A549 (cell line): ENCODE results near the gene PKN3. TPM values are rescaled to one million over a fixed set of nuclear protein-coding genes. Genes with fewer than 3 reads are reported as not detected.

ENCODE experiments used
- ATAC-seq, 2 experiments: fragments of 200-7000 bp in 1 of 2; fragments of >200 bp in 1 of 2; cut with Nextera tagmentation in 1 of 2; cut with Tn5 transposase in 1 of 2; 3 replicates each; pipeline versions ENCODE4 v1.8.0 to v1.9.1; 2018 to 2020; ENCODE audit warnings: mild to moderate bottlenecking in 1 of 2, moderate library complexity in 1 of 2
- CTCF ChIA-PET: fragments of 300-600 bp; sonication (Branson Sonifier 250); formaldehyde crosslinking; extraction: SDS; loops from one replicate; lab custom pipeline; 2021; ENCODE audit warnings: antibody characterized with exemption, inconsistent platforms; lab: Yijun Ruan, JAX
- POLR2A ChIA-PET: fragments of 350-600 bp; formaldehyde crosslinking; extraction: SDS; loops from one replicate; lab custom pipeline; 2021; ENCODE audit warnings: antibody characterized with exemption, inconsistent platforms; lab: Yijun Ruan, JAX
- DNase-seq, 2 experiments: peaks; one replicate each; pipeline versions ENCODE4 v3.0.0 to v3.0.0-alpha.2; 2011 to 2016; ENCODE audit warnings: low read depth in 1 of 2, low spot score in 1 of 2
- FAIRE-seq: peaks from 2 replicates; lab custom pipeline; 2011; peaks lifted over from hg19 to GRCh38; lab: Jason Lieb, UNC
- H3K27ac ChIP-seq, 2 experiments: fragments of >200 bp; sonication (Bioruptor Twin); formaldehyde crosslinking; 3 replicates each; pipeline ENCODE4 v1.5.1; 2016 to 2017
- H3K4me1 ChIP-seq: fragments of >200 bp; sonication (Bioruptor Twin); formaldehyde crosslinking; 3 replicates; pipeline ENCODE4 v1.6.1; 2016
- H3K4me2 ChIP-seq: fragments of >200 bp; sonication (Bioruptor Twin); formaldehyde crosslinking; 3 replicates; pipeline ENCODE4 v1.6.1; 2016
- H3K4me3 ChIP-seq: fragments of >200 bp; sonication (Bioruptor Twin); formaldehyde crosslinking; 3 replicates; pipeline ENCODE4 v1.5.1; 2016
- H3K9me3 ChIP-seq: fragments of >200 bp; sonication (Bioruptor Twin); formaldehyde crosslinking; 3 replicates; pipeline ENCODE4 v1.6.1; 2016
- BHLHE40 ChIP-seq: IDR thresholded peaks from 2 replicates; pipeline ENCODE4 v1.6.1; 2012; ENCODE audit warnings: low read depth, low read length, inconsistent platforms
- CBX2 ChIP-seq: fragments of 200-600 bp; sonication (generic); IDR thresholded peaks from 2 replicates; pipeline ENCODE4 v1.6.1; 2016; ENCODE audit warnings: low read depth, mild to moderate bottlenecking, borderline replicate concordance
- CBX8 ChIP-seq: fragments of 200-600 bp; sonication (generic); IDR thresholded peaks from 2 replicates; pipeline ENCODE4 v1.6.1; 2016
- FOXS1 ChIP-seq: fragments of 250-450 bp; sonication (Bioruptor Pico); IDR thresholded peaks from 2 replicates; pipeline ENCODE4 v1.5.0; 2020; ENCODE audit warnings: mild to moderate bottlenecking, moderate library complexity
- GATA3 ChIP-seq: IDR thresholded peaks from 2 replicates; pipeline ENCODE4 v1.6.1; 2012; ENCODE audit warnings: borderline replicate concordance
- HDAC2 ChIP-seq: fragments of 200-600 bp; sonication (generic); IDR thresholded peaks from 2 replicates; pipeline ENCODE4 v1.6.1; 2016
- HOXB13 ChIP-seq: fragments of 250-450 bp; sonication (Bioruptor Pico); IDR thresholded peaks from 2 replicates; pipeline ENCODE4 v1.5.0; 2020; ENCODE audit warnings: low read depth, mild to moderate bottlenecking, moderate library complexity
- JUN ChIP-seq, 2 experiments: fragments of >200 bp; sonication (Bioruptor Twin); formaldehyde crosslinking; IDR thresholded peaks; 2 replicates in 1 of 2; 3 replicates in 1 of 2; pipeline ENCODE4 v1.6.1; 2016 to 2017
- NFE2L2 ChIP-seq: fragments of 150-350 bp; conservative IDR thresholded peaks from 2 replicates; pipeline ENCODE4 v1.6.1; 2014; ENCODE audit warnings: low read length
- POLR2A ChIP-seq: IDR thresholded peaks from 2 replicates; pipeline ENCODE4 v1.6.1; 2012; ENCODE audit warnings: mild to moderate bottlenecking, low read length
- RARB ChIP-seq: fragments of 250-450 bp; sonication (Bioruptor Pico); IDR thresholded peaks from 2 replicates; pipeline ENCODE4 v1.8.0; 2021; ENCODE audit warnings: mild to moderate bottlenecking, moderate library complexity
- RNF2 ChIP-seq: fragments of 200-600 bp; sonication (generic); IDR thresholded peaks from 2 replicates; pipeline ENCODE4 v1.6.1; 2016; ENCODE audit warnings: low read depth, mild to moderate bottlenecking, antibody characterized with exemption, moderate library complexity, borderline replicate concordance
- SMC3 ChIP-seq: fragments of >200 bp; sonication (Bioruptor Twin); formaldehyde crosslinking; IDR thresholded peaks from 3 replicates; pipeline ENCODE4 v1.6.1; 2018; ENCODE audit warnings: inconsistent platforms
- SREBF2 ChIP-seq: fragments of 450-650 bp; IDR thresholded peaks from 2 replicates; pipeline ENCODE4 v1.6.1; 2014; ENCODE audit warnings: mild to moderate bottlenecking, moderate library complexity
- ZFP36 ChIP-seq: fragments of 450-650 bp; IDR thresholded peaks from 2 replicates; pipeline ENCODE4 v1.6.1; 2014; ENCODE audit warnings: borderline replicate concordance; ENCODE audit not compliant: partially characterized antibody
- ZNF302 ChIP-seq: fragments of 250-450 bp; sonication (Bioruptor Pico); IDR thresholded peaks from 2 replicates; pipeline ENCODE4 v1.9.0; 2021; ENCODE audit warnings: inconsistent platforms, mild to moderate bottlenecking, moderate library complexity
- WGBS: methylation state at CpG from one replicate; pipeline ENCODE4 v1.1.6; 2017; ENCODE audit errors: missing lambda C conversion rate; 5-methylcytosine and 5-hydroxymethylcytosine counted together
- polyA plus RNA-seq, 4 experiments: library from polyadenylated mRNA; depleted of rRNA in 3 of 4; stranded (reverse); fragments of >200 nt; fragmentation: RNase III in 1 of 4; extraction: RNeasy Plus Mini Kit Qiagen cat#74134 plus additional on column Dnase treatment in 1 of 4; gene quantifications; 2 replicates in 3 of 4; 3 replicates in 1 of 4; pipeline ENCODE4 v1.2.3, GENCODE V29; 2011 to 2017
- TF ChIP-seq, protein P1 (sequence below): IDR thresholded peaks from 2 replicates; pipeline ENCODE4 v1.6.1; 2012
- TF ChIP-seq, protein P2 (sequence below): fragments of >200 bp; sonication (Bioruptor Twin); formaldehyde crosslinking; IDR thresholded peaks from 3 replicates; pipeline ENCODE4 v1.5.1; 2016
- TF ChIP-seq, protein P3 (sequence below): fragments of 150-350 bp; IDR thresholded peaks from 2 replicates; pipeline ENCODE4 v1.6.1; 2014; ENCODE audit warnings: low read depth, mild to moderate bottlenecking, low read length
- TF ChIP-seq, protein P4 (sequence below): fragments of 200-600 bp; sonication (generic); IDR thresholded peaks from 2 replicates; pipeline ENCODE4 v1.6.1; 2016; ENCODE audit warnings: antibody characterized with exemption, mild to moderate bottlenecking, moderate library complexity
- TF ChIP-seq, protein P5 (sequence below): IDR thresholded peaks from 2 replicates; pipeline ENCODE4 v1.6.1; 2012; ENCODE audit warnings: low read depth, borderline replicate concordance
- TF ChIP-seq, protein P6 (sequence below): fragments of >200 bp; sonication (Bioruptor Twin); formaldehyde crosslinking; IDR thresholded peaks from 3 replicates; pipeline ENCODE4 v1.6.1; 2016

Gene PKN3
- polyA plus RNA-seq, 2 of the 4 experiments (the other 2 are of a cell fraction), result 9.0 to 14.1 TPM

DNA sequence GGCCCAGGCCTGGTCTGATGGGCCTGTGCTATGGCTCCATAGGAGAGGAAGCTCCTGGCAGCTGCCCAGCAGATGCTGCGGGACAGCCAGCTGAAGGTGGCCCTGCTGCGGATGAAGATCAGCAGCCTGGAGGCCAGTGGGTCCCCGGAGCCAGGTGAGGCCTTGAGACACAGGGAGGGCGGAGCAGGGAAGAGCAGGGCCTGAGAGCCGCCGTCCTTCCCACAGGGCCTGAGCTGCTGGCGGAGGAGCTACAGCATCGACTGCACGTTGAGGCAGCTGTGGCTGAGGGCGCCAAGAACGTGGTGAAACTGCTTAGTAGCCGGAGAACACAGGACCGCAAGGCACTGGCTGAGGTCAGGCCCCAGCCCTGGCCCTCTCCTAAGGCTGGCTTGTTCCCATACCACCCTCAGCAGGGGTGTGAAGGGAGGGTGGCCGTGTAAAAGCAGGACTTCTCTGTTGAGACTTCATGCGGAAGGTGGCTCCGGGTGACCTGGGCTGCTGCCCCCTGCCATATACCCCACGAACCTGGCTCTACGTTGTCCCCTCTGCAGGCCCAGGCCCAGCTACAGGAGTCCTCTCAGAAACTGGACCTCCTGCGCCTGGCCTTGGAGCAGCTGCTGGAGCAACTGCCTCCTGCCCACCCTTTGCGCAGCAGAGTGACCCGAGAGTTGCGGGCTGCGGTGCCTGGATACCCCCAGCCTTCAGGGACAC is 4.5 kb downstream of the PKN3 start:
- WGBS, result 85% methylated on average over 12 of the region's 23 CpGs
- POLR2A ChIA-PET, result no interaction called here
- peaks cover 9% of the 10 kb centered on the region; the same call in 2 of the 3 replicates for H3K4me1 ChIP-seq
- DNase-seq (no peak), FAIRE-seq (no peak), ATAC-seq (no peak)
- no peaks in the 10 kb centered on the region for H3K9me3 ChIP-seq
- no peak for TF ChIP-seq CBX2
- no peak for TF ChIP-seq POLR2A
- TF ChIP-seq, protein P1, sequence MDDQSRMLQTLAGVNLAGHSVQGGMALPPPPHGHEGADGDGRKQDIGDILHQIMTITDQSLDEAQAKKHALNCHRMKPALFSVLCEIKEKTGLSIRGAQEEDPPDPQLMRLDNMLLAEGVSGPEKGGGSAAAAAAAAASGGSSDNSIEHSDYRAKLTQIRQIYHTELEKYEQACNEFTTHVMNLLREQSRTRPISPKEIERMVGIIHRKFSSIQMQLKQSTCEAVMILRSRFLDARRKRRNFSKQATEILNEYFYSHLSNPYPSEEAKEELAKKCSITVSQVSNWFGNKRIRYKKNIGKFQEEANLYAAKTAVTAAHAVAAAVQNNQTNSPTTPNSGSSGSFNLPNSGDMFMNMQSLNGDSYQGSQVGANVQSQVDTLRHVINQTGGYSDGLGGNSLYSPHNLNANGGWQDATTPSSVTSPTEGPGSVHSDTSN, result no peak
- no peak for TF ChIP-seq HDAC2
- TF ChIP-seq ZNF302 (CRISPR knock-in tag), result no peak
- no peak for TF ChIP-seq SREBF2
- TF ChIP-seq, protein P2, sequence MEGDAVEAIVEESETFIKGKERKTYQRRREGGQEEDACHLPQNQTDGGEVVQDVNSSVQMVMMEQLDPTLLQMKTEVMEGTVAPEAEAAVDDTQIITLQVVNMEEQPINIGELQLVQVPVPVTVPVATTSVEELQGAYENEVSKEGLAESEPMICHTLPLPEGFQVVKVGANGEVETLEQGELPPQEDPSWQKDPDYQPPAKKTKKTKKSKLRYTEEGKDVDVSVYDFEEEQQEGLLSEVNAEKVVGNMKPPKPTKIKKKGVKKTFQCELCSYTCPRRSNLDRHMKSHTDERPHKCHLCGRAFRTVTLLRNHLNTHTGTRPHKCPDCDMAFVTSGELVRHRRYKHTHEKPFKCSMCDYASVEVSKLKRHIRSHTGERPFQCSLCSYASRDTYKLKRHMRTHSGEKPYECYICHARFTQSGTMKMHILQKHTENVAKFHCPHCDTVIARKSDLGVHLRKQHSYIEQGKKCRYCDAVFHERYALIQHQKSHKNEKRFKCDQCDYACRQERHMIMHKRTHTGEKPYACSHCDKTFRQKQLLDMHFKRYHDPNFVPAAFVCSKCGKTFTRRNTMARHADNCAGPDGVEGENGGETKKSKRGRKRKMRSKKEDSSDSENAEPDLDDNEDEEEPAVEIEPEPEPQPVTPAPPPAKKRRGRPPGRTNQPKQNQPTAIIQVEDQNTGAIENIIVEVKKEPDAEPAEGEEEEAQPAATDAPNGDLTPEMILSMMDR, result no peak
- TF ChIP-seq BHLHE40, result no peak
- TF ChIP-seq SMC3, result no peak
- TF ChIP-seq, protein P3, sequence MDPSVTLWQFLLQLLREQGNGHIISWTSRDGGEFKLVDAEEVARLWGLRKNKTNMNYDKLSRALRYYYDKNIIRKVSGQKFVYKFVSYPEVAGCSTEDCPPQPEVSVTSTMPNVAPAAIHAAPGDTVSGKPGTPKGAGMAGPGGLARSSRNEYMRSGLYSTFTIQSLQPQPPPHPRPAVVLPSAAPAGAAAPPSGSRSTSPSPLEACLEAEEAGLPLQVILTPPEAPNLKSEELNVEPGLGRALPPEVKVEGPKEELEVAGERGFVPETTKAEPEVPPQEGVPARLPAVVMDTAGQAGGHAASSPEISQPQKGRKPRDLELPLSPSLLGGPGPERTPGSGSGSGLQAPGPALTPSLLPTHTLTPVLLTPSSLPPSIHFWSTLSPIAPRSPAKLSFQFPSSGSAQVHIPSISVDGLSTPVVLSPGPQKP, result no peak
- no peak for TF ChIP-seq GATA3
- no peak for TF ChIP-seq FOXS1 (CRISPR knock-in tag)
- TF ChIP-seq RNF2, result no peak
- no peak for TF ChIP-seq JUN (IDR thresholded peaks at IDR 0.05)
- CTCF ChIA-PET, result interaction anchor here (0.7 to 4.4 kb wide), 7 partner anchors 11 to 221 kb away, joined by 3 to 14 read pairs (median 4); partner anchors contain the start of gene ENDOG
- no peak overlapping the region for H3K27ac ChIP-seq
- H3K4me3 ChIP-seq, result no peak overlapping the region
- no peak overlapping the region for H3K4me2 ChIP-seq

DNA sequence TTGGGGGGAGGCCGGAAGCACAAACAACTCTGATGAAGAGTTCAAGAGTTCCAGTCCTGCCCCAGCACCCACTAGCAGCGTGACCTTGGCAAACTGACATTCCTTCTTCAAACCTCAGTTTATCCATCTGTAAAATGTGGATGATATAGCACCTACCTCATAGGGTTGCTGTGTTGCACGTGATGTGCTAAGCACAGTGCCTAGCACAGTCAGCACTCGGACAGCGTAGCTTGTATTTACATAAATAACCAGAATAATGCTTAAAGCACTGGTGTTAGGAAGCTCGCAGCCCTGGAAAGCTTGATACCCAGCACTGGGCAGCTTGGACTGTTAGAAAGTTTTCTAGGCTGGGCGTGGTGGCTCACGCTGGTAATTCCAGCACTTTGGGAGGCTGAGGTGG is 5.1 kb downstream of the PKN3 start:
- ATAC-seq (no peak), DNase-seq (no peak), FAIRE-seq (no peak)
- Histone ChIP-seq H3K9me3 (no peaks in the 10 kb centered on the region), H3K4me2 (no peak overlapping the region), H3K4me1 (peaks cover 9% of the 10 kb centered on the region; the same call in 2 of the 3 replicates), H3K4me3 (no peak overlapping the region), H3K27ac (no peak overlapping the region)
- no peak for TF ChIP-seq HOXB13 (CRISPR knock-in tag)
- TF ChIP-seq FOXS1 (CRISPR knock-in tag), result no peak
- TF ChIP-seq NFE2L2, result no peak
- no peak for TF ChIP-seq CBX8
- no peak for TF ChIP-seq ZFP36
- TF ChIP-seq, protein P4, sequence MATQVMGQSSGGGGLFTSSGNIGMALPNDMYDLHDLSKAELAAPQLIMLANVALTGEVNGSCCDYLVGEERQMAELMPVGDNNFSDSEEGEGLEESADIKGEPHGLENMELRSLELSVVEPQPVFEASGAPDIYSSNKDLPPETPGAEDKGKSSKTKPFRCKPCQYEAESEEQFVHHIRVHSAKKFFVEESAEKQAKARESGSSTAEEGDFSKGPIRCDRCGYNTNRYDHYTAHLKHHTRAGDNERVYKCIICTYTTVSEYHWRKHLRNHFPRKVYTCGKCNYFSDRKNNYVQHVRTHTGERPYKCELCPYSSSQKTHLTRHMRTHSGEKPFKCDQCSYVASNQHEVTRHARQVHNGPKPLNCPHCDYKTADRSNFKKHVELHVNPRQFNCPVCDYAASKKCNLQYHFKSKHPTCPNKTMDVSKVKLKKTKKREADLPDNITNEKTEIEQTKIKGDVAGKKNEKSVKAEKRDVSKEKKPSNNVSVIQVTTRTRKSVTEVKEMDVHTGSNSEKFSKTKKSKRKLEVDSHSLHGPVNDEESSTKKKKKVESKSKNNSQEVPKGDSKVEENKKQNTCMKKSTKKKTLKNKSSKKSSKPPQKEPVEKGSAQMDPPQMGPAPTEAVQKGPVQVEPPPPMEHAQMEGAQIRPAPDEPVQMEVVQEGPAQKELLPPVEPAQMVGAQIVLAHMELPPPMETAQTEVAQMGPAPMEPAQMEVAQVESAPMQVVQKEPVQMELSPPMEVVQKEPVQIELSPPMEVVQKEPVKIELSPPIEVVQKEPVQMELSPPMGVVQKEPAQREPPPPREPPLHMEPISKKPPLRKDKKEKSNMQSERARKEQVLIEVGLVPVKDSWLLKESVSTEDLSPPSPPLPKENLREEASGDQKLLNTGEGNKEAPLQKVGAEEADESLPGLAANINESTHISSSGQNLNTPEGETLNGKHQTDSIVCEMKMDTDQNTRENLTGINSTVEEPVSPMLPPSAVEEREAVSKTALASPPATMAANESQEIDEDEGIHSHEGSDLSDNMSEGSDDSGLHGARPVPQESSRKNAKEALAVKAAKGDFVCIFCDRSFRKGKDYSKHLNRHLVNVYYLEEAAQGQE, result no peak
- no peak for TF ChIP-seq HDAC2
- no peak for TF ChIP-seq RARB
- TF ChIP-seq, protein P5, sequence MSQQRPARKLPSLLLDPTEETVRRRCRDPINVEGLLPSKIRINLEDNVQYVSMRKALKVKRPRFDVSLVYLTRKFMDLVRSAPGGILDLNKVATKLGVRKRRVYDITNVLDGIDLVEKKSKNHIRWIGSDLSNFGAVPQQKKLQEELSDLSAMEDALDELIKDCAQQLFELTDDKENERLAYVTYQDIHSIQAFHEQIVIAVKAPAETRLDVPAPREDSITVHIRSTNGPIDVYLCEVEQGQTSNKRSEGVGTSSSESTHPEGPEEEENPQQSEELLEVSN, result no peak
- TF ChIP-seq BHLHE40, result no peak
- TF ChIP-seq, protein P6, sequence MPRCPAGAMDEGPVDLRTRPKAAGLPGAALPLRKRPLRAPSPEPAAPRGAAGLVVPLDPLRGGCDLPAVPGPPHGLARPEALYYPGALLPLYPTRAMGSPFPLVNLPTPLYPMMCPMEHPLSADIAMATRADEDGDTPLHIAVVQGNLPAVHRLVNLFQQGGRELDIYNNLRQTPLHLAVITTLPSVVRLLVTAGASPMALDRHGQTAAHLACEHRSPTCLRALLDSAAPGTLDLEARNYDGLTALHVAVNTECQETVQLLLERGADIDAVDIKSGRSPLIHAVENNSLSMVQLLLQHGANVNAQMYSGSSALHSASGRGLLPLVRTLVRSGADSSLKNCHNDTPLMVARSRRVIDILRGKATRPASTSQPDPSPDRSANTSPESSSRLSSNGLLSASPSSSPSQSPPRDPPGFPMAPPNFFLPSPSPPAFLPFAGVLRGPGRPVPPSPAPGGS, result no peak
- TF ChIP-seq GATA3, result no peak
- no peak for TF ChIP-seq JUN (IDR thresholded peaks at IDR 0.05)
- no peak for TF ChIP-seq SMC3
- TF ChIP-seq, protein P1, result no peak
- ChIA-PET CTCF (interaction anchor here (0.7 to 4.4 kb wide), 4 partner anchors 10 to 220 kb away, joined by 3 to 13 read pairs (median 5); partner anchors contain the start of gene ENDOG), POLR2A (no interaction called here)
- WGBS, result 94% methylated on average over 8 of the region's 8 CpGs
